ENCODE data around the gene IQCK.

GRCh38 chr16:19879241-19879792, 161.2 kb downstream of the IQCK start:
- TF ChIP-seq, protein P1, sequence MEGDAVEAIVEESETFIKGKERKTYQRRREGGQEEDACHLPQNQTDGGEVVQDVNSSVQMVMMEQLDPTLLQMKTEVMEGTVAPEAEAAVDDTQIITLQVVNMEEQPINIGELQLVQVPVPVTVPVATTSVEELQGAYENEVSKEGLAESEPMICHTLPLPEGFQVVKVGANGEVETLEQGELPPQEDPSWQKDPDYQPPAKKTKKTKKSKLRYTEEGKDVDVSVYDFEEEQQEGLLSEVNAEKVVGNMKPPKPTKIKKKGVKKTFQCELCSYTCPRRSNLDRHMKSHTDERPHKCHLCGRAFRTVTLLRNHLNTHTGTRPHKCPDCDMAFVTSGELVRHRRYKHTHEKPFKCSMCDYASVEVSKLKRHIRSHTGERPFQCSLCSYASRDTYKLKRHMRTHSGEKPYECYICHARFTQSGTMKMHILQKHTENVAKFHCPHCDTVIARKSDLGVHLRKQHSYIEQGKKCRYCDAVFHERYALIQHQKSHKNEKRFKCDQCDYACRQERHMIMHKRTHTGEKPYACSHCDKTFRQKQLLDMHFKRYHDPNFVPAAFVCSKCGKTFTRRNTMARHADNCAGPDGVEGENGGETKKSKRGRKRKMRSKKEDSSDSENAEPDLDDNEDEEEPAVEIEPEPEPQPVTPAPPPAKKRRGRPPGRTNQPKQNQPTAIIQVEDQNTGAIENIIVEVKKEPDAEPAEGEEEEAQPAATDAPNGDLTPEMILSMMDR (tag by site-specific recombination; IDR thresholded peaks at IDR 0.05): peak; percentile 51
- TF ChIP-seq ZNF266 (tag by site-specific recombination; IDR thresholded peaks at IDR 0.05; ENCODE audit: low read depth): no peak
- TF ChIP-seq REPIN1 (tag by site-specific recombination; IDR thresholded peaks at IDR 0.05; ENCODE audit: low read depth): no peak
- no peak for TF ChIP-seq ZNF175 (tag by site-specific recombination; IDR thresholded peaks at IDR 0.05)
- TF ChIP-seq, protein P2, sequence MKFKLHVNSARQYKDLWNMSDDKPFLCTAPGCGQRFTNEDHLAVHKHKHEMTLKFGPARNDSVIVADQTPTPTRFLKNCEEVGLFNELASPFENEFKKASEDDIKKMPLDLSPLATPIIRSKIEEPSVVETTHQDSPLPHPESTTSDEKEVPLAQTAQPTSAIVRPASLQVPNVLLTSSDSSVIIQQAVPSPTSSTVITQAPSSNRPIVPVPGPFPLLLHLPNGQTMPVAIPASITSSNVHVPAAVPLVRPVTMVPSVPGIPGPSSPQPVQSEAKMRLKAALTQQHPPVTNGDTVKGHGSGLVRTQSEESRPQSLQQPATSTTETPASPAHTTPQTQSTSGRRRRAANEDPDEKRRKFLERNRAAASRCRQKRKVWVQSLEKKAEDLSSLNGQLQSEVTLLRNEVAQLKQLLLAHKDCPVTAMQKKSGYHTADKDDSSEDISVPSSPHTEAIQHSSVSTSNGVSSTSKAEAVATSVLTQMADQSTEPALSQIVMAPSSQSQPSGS (tag by site-specific recombination; IDR thresholded peaks at IDR 0.05; ENCODE audit: low read depth): no peak
- no peak for TF ChIP-seq ZNF76 (tag by site-specific recombination; IDR thresholded peaks at IDR 0.05; ENCODE audit: borderline replicate concordance, low read depth)
- TF ChIP-seq ZNF433 (tag by site-specific recombination; IDR thresholded peaks at IDR 0.05; ENCODE audit: low read depth): no peak
- no peak for TF ChIP-seq ZBTB7A (tag by site-specific recombination; IDR thresholded peaks at IDR 0.05; ENCODE audit: low read depth)
- TF ChIP-seq ZNF501 (tag by site-specific recombination; IDR thresholded peaks at IDR 0.05): no peak

All from HEK293 (cell line).